Peyer's patch (tissue), 4 donors: Measurements from ENCODE around the gene SORL1. TPM values are rescaled to one million over a fixed set of nuclear protein-coding genes. Genes with fewer than 3 reads are reported as not detected.

ENCODE experiments used
- DNase-seq, 3 donors: peaks; one replicate each; pipeline ENCODE4 v3.0.0-alpha.2; 2017 to 2019
- H3K27ac ChIP-seq, 4 donors: fragments of 200-600 bp; sonication (generic); one replicate each; pipeline ENCODE4 v1.5.1; 2016 to 2019
- H3K27me3 ChIP-seq, 2 donors: fragments of 200-600 bp; sonication (generic); one replicate each; pipeline ENCODE4 v1.5.1; 2019
- H3K36me3 ChIP-seq, 3 donors: fragments of 200-600 bp; sonication (generic); one replicate each; pipeline ENCODE4 v1.5.1; 2016 to 2019
- H3K4me1 ChIP-seq, 4 donors: fragments of 200-600 bp; sonication (generic); one replicate each; pipeline ENCODE4 v1.5.1; 2016 to 2019
- H3K4me3 ChIP-seq, 4 donors: fragments of 200-600 bp; sonication (generic); 1 replicate in 3 of 4; 2 replicates in 1 of 4; pipeline ENCODE4 v1.5.1; 2016 to 2019; ENCODE audit warnings: mild to moderate bottlenecking in 1 of 4
- H3K9me3 ChIP-seq, 4 donors: fragments of 200-600 bp; sonication (generic); one replicate each; pipeline ENCODE4 v1.5.1; 2016 to 2019; ENCODE audit warnings: mild to moderate bottlenecking in 1 of 4
- CTCF ChIP-seq, 6 experiments: fragments of 450-650 bp in 4 of 6; fragments of 200-600 bp in 2 of 6; sonication (generic) in 1 of 6; IDR thresholded peaks; one replicate each; pipeline ENCODE4 v1.5.1; 2017 to 2019; ENCODE audit warnings: antibody characterized with exemption in 6 of 6, mild to moderate bottlenecking in 3 of 6, moderate library complexity in 1 of 6
- POLR2A ChIP-seq, 2 donors: fragments of 450-650 bp; IDR thresholded peaks; one replicate each; pipeline ENCODE4 v1.5.1; 2017; ENCODE audit warnings: antibody characterized with exemption in 2 of 2, mild to moderate bottlenecking in 2 of 2, moderate library complexity in 2 of 2
- total RNA-seq, 4 donors: library from RNA; depleted of rRNA; stranded (reverse); fragments of >200 nt; gene quantifications; one replicate each; pipeline ENCODE4 v1.1.0, GENCODE V29; 2016

The SORL1 gene
- total RNA-seq, 4 donors from 2014 or later, result 52.0 to 282 (median 191) TPM

- Histone ChIP-seq H3K4me3 (no peak overlapping the region), H3K4me1 (peaks cover 0 to 30% (median 2%) of the 10 kb centered on the region in 4 donors), H3K36me3 (peaks cover 0 to 53% (median 0%) of the 10 kb centered on the region in 3 donors), H3K9me3 (no peaks in the 10 kb centered on the region), H3K27me3 (no peaks in the 10 kb centered on the region), H3K27ac (peak overlapping the region in 1 of 4 donors; percentile 52)
- DNase-seq, result no peak
- TF ChIP-seq CTCF (IDR thresholded peaks at IDR 0.05), result no peak
- TF ChIP-seq POLR2A (IDR thresholded peaks at IDR 0.05), result no peak
Measured at GRCh38 chr11:121561240-121561639, 109.1 kb downstream of the SORL1 start.

- TF ChIP-seq POLR2A (IDR thresholded peaks at IDR 0.05), result no peak
- no peak for TF ChIP-seq CTCF (IDR thresholded peaks at IDR 0.05)
- Histone ChIP-seq H3K4me3 (no peak overlapping the region), H3K36me3 (peaks cover 0 to 53% (median 0%) of the 10 kb centered on the region in 3 donors)
Measured at GRCh38 chr11:121561716-121562115, 109.6 kb downstream of the SORL1 start.

GRCh38 chr11:121563003-121563402, 110.9 kb downstream of the SORL1 start:
- no peak for TF ChIP-seq CTCF (IDR thresholded peaks at IDR 0.05)
- TF ChIP-seq POLR2A (IDR thresholded peaks at IDR 0.05), result no peak
- no peak for DNase-seq
- Histone ChIP-seq H3K27ac (no peak overlapping the region), H3K27me3 (no peaks in the 10 kb centered on the region), H3K36me3 (peaks cover 0 to 54% (median 0%) of the 10 kb centered on the region in 3 donors), H3K4me3 (no peak overlapping the region), H3K4me1 (peaks cover 0 to 30% (median 2%) of the 10 kb centered on the region in 4 donors), H3K9me3 (no peaks in the 10 kb centered on the region)

More at GRCh38 chr11:121561716-121562115, 109.6 kb downstream of the SORL1 start:
- no peak for DNase-seq
- peaks cover 0 to 30% (median 2%) of the 10 kb centered on the region in 4 donors for H3K4me1 ChIP-seq
- H3K27ac ChIP-seq, result no peak overlapping the region
- H3K27me3 ChIP-seq, result no peaks in the 10 kb centered on the region
- H3K9me3 ChIP-seq, result no peaks in the 10 kb centered on the region

GRCh38 chr11:121563900-121564822, 112.0 kb downstream of the SORL1 start:
- Histone ChIP-seq H3K4me1 (peaks cover 0 to 21% (median 2%) of the 10 kb centered on the region in 4 donors), H3K36me3 (peaks cover 0 to 50% (median 0%) of the 10 kb centered on the region in 3 donors), H3K4me3 (no peak overlapping the region), H3K27me3 (no peaks in the 10 kb centered on the region), H3K9me3 (no peaks in the 10 kb centered on the region), H3K27ac (no peak overlapping the region)
- TF ChIP-seq POLR2A (IDR thresholded peaks at IDR 0.05), result no peak
- DNase-seq, result no peak

- Histone ChIP-seq H3K36me3 (peaks cover 0 to 51% (median 0%) of the 10 kb centered on the region in 3 donors), H3K4me3 (no peak overlapping the region), H3K9me3 (no peaks in the 10 kb centered on the region), H3K27ac (no peak overlapping the region), H3K4me1 (peaks cover 0 to 14% (median 0%) of the 10 kb centered on the region in 4 donors), H3K27me3 (no peaks in the 10 kb centered on the region)
- DNase-seq, result no peak
- no peak for TF ChIP-seq CTCF (IDR thresholded peaks at IDR 0.05)
- TF ChIP-seq POLR2A (IDR thresholded peaks at IDR 0.05), result no peak
Measured at GRCh38 chr11:121564948-121565684, 113.0 kb downstream of the SORL1 start.
